ENCODE measurements around the gene KHSRP. TPM values are rescaled to one million over a fixed set of nuclear protein-coding genes. Genes with fewer than 3 reads are reported as not detected.

The KHSRP gene
- total and polyA plus RNA-seq, 2 of the 13 experiments (the other 11 are each of a cell fraction or from before 2014, with no cell fraction given), result 72.1 to 129 TPM

DNA sequence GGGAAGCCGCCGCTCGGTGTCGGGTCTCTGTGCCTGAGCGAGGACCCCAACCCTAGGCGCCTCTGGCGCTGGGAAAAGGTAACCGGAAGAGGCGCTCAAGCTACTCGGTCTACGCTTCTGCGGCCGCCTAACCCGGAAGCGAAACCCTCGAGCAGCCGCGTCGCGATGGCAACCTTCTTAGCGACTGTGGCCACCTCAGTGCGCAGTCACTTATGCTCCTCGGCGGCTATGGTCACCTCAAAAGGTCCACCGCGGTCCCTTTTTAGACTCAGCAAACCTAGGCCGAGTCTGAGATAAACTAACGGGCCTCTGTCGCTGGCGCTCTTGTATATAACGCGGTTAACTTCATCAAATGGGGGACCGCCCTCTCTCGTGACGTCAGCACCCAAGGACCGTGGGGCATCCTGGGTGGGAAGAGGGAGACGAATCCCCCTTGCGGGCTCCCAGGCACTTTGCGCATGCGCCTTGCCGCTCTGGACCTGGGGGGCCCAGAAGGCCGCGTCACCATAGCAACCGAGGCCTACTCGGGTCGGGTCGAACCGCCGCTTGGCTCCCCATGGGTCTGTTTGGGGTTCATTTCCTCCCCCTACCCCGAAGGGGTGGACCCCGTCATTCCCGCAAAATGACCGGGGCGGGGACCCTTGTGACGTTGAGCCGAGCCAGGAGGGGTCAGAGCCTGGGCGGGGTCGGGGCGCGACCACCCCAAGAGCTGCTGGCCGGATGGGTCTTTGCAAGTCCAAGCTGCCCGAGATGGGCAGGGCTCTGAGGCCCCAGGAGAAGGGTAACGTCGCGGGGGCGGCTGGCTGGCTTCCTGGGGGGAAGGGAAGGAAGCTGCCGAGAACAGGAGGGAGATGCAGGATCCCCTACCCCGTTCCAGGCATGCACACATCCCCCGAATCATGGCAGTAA is 31.3 kb downstream of the KHSRP start, which contains the start of gene GTF2F1 (continued):
- TF ChIP-seq, protein P1, sequence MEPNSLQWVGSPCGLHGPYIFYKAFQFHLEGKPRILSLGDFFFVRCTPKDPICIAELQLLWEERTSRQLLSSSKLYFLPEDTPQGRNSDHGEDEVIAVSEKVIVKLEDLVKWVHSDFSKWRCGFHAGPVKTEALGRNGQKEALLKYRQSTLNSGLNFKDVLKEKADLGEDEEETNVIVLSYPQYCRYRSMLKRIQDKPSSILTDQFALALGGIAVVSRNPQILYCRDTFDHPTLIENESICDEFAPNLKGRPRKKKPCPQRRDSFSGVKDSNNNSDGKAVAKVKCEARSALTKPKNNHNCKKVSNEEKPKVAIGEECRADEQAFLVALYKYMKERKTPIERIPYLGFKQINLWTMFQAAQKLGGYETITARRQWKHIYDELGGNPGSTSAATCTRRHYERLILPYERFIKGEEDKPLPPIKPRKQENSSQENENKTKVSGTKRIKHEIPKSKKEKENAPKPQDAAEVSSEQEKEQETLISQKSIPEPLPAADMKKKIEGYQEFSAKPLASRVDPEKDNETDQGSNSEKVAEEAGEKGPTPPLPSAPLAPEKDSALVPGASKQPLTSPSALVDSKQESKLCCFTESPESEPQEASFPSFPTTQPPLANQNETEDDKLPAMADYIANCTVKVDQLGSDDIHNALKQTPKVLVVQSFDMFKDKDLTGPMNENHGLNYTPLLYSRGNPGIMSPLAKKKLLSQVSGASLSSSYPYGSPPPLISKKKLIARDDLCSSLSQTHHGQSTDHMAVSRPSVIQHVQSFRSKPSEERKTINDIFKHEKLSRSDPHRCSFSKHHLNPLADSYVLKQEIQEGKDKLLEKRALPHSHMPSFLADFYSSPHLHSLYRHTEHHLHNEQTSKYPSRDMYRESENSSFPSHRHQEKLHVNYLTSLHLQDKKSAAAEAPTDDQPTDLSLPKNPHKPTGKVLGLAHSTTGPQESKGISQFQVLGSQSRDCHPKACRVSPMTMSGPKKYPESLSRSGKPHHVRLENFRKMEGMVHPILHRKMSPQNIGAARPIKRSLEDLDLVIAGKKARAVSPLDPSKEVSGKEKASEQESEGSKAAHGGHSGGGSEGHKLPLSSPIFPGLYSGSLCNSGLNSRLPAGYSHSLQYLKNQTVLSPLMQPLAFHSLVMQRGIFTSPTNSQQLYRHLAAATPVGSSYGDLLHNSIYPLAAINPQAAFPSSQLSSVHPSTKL (CRISPR knock-in tag; IDR thresholded peaks at IDR 0.05), result no peak
- TF ChIP-seq, protein P2, sequence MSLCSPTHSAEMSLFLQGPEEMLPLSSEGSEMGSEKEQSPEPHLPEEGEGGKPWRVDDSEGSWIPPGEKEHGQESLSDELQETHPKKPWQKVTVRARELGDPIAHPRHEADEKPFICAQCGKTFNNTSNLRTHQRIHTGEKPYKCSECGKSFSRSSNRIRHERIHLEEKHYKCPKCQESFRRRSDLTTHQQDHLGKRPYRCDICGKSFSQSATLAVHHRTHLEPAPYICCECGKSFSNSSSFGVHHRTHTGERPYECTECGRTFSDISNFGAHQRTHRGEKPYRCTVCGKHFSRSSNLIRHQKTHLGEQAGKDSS (CRISPR knock-in tag; IDR thresholded peaks at IDR 0.05; ENCODE audit: borderline replicate concordance, low read depth), result no peak
- TF ChIP-seq TARDBP (CRISPR knock-in tag; IDR thresholded peaks at IDR 0.05) (peak; percentile 45; the same call in 1 of the 2 replicates), CC2D1A (CRISPR knock-in tag; IDR thresholded peaks at IDR 0.05) (0 out of 2 replicates have a peak, but pooled peaks have one; percentile 14), GTF2F1 (IDR thresholded peaks at IDR 0.05; ENCODE audit: low read length) (no peak), NCOA5 (CRISPR knock-in tag; IDR thresholded peaks at IDR 0.05) (no peak), ZNF557 (CRISPR knock-in tag; IDR thresholded peaks at IDR 0.05) (no peak), JUN (CRISPR knock-in tag; IDR thresholded peaks at IDR 0.05) (no peak; the same call in 1 of the 2 replicates), SNAPC2 (CRISPR knock-in tag; IDR thresholded peaks at IDR 0.05) (0 out of 2 replicates have a peak, but pooled peaks have one; percentile 30), ZNF781 (CRISPR knock-in tag; IDR thresholded peaks at IDR 0.05; ENCODE audit: borderline replicate concordance, not compliant biosample characterization) (no peak), ZEB1 (IDR thresholded peaks at IDR 0.05; ENCODE audit: insufficient replicate concordance, low read depth) (no peak), TEAD2 (CRISPR knock-in tag; IDR thresholded peaks at IDR 0.05) (no peak), ZNF160 (CRISPR knock-in tag; IDR thresholded peaks at IDR 0.05) (peak; percentile 78; the same call in 1 of the 2 replicates), ZNF333 (CRISPR knock-in tag; IDR thresholded peaks at IDR 0.05; ENCODE audit: borderline replicate concordance) (no peak; the same call in 1 of the 2 replicates)
- TF ChIP-seq, protein P3, sequence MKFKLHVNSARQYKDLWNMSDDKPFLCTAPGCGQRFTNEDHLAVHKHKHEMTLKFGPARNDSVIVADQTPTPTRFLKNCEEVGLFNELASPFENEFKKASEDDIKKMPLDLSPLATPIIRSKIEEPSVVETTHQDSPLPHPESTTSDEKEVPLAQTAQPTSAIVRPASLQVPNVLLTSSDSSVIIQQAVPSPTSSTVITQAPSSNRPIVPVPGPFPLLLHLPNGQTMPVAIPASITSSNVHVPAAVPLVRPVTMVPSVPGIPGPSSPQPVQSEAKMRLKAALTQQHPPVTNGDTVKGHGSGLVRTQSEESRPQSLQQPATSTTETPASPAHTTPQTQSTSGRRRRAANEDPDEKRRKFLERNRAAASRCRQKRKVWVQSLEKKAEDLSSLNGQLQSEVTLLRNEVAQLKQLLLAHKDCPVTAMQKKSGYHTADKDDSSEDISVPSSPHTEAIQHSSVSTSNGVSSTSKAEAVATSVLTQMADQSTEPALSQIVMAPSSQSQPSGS (CRISPR knock-in tag; IDR thresholded peaks at IDR 0.05), result peak; percentile 60
- TF ChIP-seq, protein P4, sequence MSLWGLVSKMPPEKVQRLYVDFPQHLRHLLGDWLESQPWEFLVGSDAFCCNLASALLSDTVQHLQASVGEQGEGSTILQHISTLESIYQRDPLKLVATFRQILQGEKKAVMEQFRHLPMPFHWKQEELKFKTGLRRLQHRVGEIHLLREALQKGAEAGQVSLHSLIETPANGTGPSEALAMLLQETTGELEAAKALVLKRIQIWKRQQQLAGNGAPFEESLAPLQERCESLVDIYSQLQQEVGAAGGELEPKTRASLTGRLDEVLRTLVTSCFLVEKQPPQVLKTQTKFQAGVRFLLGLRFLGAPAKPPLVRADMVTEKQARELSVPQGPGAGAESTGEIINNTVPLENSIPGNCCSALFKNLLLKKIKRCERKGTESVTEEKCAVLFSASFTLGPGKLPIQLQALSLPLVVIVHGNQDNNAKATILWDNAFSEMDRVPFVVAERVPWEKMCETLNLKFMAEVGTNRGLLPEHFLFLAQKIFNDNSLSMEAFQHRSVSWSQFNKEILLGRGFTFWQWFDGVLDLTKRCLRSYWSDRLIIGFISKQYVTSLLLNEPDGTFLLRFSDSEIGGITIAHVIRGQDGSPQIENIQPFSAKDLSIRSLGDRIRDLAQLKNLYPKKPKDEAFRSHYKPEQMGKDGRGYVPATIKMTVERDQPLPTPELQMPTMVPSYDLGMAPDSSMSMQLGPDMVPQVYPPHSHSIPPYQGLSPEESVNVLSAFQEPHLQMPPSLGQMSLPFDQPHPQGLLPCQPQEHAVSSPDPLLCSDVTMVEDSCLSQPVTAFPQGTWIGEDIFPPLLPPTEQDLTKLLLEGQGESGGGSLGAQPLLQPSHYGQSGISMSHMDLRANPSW (CRISPR knock-in tag; IDR thresholded peaks at IDR 0.05; ENCODE audit: borderline replicate concordance), result no peak
- TF ChIP-seq, protein P5, sequence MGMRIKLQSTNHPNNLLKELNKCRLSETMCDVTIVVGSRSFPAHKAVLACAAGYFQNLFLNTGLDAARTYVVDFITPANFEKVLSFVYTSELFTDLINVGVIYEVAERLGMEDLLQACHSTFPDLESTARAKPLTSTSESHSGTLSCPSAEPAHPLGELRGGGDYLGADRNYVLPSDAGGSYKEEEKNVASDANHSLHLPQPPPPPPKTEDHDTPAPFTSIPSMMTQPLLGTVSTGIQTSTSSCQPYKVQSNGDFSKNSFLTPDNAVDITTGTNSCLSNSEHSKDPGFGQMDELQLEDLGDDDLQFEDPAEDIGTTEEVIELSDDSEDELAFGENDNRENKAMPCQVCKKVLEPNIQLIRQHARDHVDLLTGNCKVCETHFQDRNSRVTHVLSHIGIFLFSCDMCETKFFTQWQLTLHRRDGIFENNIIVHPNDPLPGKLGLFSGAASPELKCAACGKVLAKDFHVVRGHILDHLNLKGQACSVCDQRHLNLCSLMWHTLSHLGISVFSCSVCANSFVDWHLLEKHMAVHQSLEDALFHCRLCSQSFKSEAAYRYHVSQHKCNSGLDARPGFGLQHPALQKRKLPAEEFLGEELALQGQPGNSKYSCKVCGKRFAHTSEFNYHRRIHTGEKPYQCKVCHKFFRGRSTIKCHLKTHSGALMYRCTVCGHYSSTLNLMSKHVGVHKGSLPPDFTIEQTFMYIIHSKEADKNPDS (CRISPR knock-in tag; IDR thresholded peaks at IDR 0.05), result peak; percentile 31; the same call in 1 of the 2 replicates
